ENCODE data around the gene RARA.

RARA gene

GRCh38 chr17:40299159-40299757 is 9.7 kb upstream of the RARA start:
- peak in 1 of 2 experiments; percentile 12 for DNase-seq

DNA sequence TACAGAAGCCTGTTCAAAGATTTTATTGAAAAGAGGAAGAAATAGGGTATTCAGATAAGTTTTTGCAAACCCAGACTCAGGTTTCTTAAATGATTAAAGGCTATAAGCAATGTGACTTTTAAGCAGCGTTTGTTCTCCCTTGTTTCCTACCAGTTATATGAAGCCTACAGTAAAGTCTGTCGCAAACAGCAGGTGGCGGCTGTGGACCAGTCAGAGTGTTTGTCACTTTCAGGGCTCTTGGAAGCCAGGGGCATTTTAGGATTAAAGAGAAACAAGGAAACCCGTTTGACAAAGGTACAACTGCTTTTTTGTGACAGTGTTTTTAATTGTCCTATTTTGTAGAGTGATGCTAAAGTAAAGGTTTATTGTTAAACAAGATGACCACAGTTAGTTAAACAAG is 7.7 kb upstream of the RARA start:
- peak in 1 of 2 experiments; percentile 18 for DNase-seq

DNA sequence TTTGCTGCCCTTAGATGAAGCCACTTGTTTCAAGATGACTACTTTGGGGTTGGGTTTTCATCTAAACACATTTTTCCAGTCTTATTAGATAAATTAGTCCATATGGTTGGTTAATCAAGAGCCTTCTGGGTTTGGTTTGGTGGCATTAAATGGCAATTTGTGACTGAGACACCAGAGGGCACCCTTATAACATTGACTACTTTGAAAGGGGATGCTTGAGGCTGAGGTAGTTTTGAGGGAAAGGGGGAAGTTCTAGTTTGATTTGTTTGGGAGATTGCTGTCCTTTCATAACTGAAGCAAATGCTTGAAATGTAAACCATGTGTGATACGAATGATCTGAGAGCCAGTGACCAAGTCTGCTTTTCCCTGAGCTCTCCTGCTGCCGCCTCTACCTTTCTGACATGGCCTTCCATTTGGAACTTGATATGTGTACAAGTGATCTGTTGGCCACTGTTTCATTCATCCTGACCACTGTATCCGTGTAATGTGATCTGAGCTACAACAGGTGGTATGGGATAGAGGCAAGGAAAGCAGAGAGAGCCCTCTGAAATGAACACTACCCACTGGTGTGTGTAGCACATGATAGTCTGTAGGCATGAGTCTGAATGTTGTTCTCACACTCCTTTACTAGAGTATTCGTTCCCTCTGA is 5.8 kb upstream of the RARA start:
- DNase-seq: peak; percentile 35 to 44

DNA sequence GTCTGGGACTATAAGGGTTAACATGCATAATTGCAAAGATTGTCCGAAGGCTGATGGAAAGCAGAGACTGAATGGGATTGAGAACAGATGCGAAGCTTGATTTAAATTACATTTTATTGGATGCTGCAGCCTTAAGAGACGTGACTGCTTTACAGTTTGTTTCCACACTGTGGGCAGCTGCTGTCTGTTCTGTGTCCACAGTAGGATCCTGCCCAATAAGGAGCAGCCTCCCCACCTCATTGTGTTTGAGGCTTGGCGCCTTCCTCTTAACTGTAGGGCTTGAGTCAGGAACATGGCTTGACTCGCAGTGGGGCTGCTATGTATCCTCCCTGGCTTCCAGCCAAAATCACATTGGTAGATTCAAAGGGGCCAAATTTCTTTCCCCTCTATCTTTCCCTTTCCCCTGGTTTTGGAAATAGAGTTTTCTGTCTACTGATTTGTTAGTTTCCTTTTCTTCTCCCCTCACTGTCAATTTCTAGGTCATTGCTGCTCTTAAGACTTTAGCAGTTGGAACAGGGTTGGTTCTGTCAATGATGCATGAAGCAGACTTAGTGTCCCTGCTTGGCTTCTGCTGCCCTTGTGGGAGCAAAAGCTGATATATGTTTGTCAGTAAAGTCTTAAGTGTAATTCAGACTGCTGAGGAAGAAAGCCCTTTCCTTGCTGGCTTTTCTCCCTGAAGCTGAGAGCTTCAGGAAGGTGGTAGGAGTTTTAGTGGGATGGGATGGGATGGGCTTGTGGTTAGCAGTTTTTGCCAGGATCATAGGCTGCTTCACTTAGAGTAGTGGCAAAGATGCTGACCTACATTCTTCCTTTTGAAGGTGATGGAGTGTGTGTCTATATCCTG is 5.0 kb upstream of the RARA start:
- peak; percentile 18 to 23 for DNase-seq

DNA sequence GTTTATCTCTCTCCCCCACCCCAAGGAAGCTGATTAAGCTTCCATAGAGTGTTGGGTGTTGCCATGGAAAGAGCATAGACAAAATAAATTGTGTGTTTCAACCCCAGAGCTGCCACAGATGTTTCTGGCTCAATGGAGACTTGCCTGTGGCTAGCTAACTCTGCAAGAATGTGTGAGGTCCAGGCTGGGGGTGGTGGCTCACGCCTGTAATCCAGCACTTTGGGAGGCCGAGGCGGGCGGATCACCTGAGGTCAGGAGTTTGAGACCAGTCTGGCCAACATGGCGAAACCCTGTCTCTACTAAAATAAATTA is 4.5 kb upstream of the RARA start:
- peak in 1 of 2 experiments; percentile 17 for DNase-seq

DNA sequence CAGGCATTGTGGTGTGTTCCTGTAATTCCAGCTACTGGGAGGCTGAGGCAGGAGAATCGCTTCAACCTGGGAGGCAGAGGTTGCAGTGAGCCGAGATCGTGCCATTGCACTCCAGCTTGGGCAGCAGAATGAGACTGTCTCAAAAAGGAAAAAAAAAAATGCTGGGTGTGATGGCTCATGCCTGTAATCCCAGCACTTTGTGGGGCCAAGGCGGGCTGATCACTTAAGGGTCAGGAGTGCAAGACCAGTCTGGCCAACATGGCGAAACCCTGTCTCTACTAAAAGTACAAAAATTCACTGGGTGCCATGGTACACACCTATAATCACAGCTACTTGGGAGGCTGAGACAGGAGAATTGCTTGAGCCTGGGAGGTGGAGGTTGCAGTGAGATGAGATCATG is 4.1 kb upstream of the RARA start:
- DNase-seq: peak; percentile 21 to 23

- peak in 1 of 2 experiments; percentile 22 for DNase-seq
These were observed 2.6 kb upstream of the RARA start for GRCh38 chr17:40306395-40306794.

- DNase-seq: peak; percentile 40 to 42
These were observed 1.8 kb upstream of the RARA start for GRCh38 chr17:40307001-40307730.

GRCh38 chr17:40307740-40308239 is 1.2 kb upstream of the RARA start:
- DNase-seq: peak; percentile 25 to 27

GRCh38 chr17:40309949-40310510 is 1.1 kb downstream of the RARA start:
- DNase-seq: peak in 1 of 2 experiments; percentile 23

GRCh38 chr17:40310882-40311391 is 2.0 kb downstream of the RARA start:
- peak in 1 of 2 experiments; percentile 20 for DNase-seq

GRCh38 chr17:40311575-40311974 is 2.6 kb downstream of the RARA start:
- no peak for DNase-seq

DNA sequence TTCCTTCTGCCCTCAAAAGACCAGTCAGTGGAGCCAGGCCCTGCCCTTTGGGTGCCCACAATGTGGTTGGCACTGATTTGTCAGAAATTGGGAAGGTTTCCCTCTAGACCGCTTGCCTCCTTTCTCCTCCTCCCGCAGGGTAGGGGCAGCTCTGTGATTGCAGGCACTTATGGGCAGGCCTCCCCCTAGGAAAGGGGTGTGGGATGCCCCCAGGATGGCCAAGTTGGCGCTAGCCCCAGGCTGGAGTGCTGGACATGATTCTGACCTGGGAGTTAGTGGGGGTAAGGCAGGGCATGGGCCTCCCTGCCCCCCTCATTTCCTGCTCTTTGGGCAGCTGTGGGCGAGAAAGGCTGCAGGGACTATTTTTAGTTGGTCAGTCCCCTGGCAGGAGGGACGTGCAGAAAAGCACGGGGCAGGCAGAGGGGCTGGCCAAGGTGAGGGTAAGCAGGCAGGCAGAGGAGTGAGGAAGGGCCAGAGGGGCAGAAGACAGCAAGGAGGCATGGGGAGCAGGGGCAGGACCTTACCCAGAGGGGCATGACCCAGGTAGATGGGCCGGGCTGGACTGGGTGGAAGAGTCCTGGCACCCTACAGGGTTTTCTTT is 3.3 kb downstream of the RARA start:
- no peak for DNase-seq

DNA sequence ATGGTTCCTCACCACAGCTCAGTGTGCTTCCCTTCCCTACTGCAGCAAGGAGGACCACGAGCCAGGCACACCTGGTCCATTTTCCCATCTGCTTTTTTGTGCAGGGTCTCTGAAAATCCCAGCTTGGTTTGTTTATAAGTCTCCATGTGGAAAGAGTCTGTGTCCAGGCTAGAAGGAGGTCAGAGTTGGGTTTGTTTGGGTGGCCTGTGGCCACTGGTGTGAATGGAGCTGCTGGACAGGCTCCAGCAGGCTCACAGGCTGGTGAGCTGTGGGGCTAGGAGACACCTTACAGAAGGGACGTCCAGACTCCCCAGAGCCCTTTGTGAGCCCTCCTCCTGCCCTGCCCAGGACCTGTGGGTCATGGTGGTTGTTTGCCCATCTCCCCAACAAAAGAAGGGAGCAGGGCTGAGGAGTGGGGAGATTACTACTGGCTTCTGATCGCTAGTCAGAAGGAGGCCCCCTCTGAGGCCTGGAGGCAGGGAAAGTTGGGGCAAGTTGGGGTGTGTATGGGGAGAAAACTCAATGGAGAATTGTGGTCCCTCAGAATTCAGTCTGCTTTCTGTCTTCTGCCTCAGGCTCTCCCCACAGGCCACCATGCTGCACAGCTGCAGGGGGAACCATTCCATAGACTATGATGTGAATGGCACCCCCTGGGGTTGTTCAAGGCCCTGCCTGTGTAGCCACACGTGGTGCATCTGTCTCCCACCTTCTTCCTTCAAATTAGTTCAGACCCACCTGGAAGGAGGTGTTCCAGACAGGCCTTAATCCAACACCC is 4.1 kb downstream of the RARA start:
- DNase-seq: no peak

DNA sequence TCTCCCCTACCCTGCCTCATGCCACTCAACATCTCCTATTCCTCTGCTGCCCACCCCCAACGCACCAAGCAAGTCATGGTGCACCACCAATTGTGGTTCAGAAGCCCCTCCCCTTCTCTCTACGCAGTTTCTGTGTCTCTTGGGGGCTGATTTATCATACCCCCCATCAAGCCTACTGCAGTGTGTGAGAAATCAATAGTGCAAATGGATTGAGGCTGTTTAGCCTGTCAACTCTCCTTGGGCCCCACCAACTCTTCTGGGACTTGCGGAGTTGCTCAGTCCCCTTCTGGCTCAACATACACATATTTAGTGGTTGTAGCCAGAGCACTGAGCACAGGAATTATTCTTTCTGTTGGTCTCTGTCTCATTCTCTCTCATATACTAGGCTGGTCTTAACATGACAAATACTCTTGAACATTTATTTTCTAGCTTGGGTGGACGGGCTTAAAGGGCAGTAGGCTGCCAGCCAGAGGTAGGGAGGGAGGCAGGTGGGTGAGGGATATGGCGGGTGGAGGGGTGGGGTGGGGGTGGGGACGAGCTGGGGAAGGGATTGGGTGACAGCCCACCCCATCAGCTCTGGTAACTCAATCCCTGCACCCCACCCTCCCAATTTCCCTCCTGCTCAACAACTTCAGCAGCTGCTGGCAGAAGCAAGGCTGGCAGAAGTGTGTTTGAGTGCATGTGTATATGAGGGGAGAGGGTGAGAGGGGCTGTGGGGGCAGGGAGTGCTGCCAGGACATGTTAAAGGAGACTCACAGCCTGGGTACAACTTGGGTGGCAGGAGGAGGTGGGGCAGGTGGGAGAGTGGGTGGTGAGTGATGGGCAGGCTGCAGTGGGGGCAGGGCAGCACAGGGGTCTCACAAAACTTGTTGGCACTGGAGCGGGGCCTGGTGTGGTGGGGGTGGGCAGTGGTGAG is 4.9 kb downstream of the RARA start:
- no peak for DNase-seq

DNA sequence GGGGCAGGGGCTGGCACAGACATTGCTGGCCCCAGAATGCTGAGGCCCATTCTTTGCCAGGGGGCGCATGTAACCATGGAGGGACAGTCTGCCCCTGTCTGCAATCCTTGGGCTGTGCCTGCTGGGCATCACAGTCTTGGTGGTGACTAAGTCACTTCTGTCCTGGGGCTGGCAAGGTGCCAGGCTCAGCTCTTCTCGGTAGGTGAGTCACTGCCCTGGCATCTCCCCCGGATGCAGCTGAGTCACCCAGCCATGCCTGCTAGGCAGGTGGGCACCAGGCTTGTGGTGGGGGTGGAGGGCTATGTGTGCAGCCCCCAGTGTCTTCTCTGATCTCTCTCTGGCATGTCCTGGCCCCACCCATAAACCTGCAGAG is 5.6 kb downstream of the RARA start:
- peak; percentile 85 to 89 for DNase-seq

DNA sequence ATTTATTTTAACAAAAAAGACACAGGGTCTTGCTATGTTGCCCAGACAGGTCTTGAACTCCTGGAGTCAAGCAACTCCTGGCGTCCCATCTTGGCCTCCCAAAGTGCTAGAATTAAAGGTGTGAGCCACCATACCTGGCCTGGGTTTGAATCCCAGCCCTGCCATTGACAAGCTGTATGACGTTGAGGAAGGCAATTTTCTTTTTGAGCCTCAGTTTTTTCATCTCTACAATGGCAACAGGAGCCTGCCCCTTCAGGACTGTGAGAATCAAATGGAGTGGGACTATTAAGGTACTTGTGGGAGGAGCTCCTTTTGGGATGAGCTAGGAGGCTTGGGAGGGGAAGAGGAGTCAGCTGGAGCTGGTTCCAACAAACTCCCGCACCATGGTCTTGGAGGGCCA is 6.2 kb downstream of the RARA start:
- DNase-seq: no peak

DNA sequence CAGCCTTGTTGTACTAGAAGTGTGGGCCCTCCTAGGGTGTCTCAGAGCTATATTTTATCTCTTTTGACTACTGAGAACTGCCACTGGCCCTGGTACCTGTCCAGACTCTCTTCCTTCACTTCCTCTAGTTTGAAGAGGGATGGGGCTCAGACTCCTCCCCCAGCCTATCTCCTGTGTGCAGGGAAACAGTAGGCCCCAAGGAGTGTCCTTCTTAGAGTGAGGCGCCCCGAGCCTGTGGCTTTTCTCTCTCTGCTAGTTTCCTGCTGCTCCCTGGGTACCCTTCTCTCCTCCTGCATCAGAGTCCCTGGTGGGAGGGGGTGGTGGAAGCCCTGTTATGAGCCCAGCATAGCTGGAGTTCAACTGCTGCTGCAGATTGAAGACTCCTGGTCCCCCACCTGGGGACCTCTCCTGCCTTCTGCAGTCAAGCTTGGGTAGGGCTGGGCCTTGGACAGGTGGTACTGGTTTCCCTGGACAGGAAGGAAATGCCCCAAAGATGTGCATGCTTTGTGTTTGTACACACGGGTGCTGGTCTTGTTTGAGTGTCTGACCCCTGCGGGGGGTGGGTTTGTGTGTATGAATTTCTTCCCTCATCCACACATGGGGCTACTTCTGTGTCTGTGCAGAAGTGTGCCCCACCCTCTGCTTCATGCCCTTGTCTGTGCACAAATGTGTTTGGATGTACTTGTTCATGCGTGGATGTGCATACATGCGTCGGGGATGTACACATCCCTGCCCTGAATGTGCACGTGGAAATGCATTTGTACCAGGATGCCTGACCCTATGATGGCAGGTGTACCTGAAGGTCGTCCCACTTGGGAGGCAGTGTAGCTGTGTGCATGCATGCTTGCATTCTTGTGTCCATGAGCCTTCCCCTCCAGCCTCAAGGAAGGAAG is 6.9 kb downstream of the RARA start:
- DNase-seq: peak in 1 of 2 experiments; percentile 40

Measured in activated T-cell treated with anti-CD3 and anti-CD28 coated beads, Interleukin-2, amount 50 U/mL, for 48 hours (primary cell).